Skeletal muscle tissue (tissue), 4 donors: Measurements from ENCODE around the gene SLC35A1. TPM values are rescaled to one million over a fixed set of nuclear protein-coding genes. Genes with fewer than 3 reads are reported as not detected.

Experiments used
- H3K27ac ChIP-seq: one replicate; pipeline ENCODE4 v1.7.0; 2013; ENCODE audit warnings: mild to moderate bottlenecking, low read depth, low read length, inconsistent platforms
- H3K27me3 ChIP-seq, 3 donors: one replicate each; pipeline ENCODE4 v1.7.0; 2013; ENCODE audit warnings: low read length in 3 of 3; ENCODE audit not compliant: control insufficient read depth in 3 of 3, insufficient read depth in 3 of 3
- H3K36me3 ChIP-seq, 3 donors: one replicate each; pipeline ENCODE4 v1.7.0; 2013; ENCODE audit warnings: low read length in 3 of 3; ENCODE audit not compliant: control insufficient read depth in 3 of 3, insufficient read depth in 3 of 3
- H3K4me1 ChIP-seq, 3 donors: one replicate each; pipeline ENCODE4 v1.7.0; 2013; ENCODE audit warnings: low read length in 3 of 3, mild to moderate bottlenecking in 3 of 3; ENCODE audit not compliant: control insufficient read depth in 3 of 3, insufficient read depth in 3 of 3
- H3K4me3 ChIP-seq, 3 donors: one replicate each; pipeline ENCODE4 v1.7.0; 2013; ENCODE audit warnings: low read length in 3 of 3
- H3K9ac ChIP-seq, 3 donors: one replicate each; pipeline ENCODE4 v1.7.0; 2013; ENCODE audit warnings: low read length in 3 of 3, mild to moderate bottlenecking in 3 of 3, moderate library complexity in 2 of 3, low read depth in 1 of 3
- H3K9me3 ChIP-seq, 3 donors: one replicate each; pipeline ENCODE4 v1.7.0; 2013; ENCODE audit warnings: low read length in 3 of 3; ENCODE audit not compliant: control insufficient read depth in 3 of 3
- total RNA-seq: library from RNA; depleted of rRNA; stranded (reverse); fragments of >200 nt; gene quantifications from one replicate; pipeline ENCODE4 v1.2.3, GENCODE V29; 2014
- donor health status: Osteomylitis.

The SLC35A1 gene
- total RNA-seq, 1 donor from 2014 or later = 12.5 TPM

- Histone ChIP-seq H3K4me1 (no peaks in the 10 kb centered on the region), H3K27ac (no peak overlapping the region), H3K27me3 (no peaks in the 10 kb centered on the region), H3K9ac (no peak overlapping the region), H3K9me3 (no peaks in the 10 kb centered on the region), H3K4me3 (no peak overlapping the region), H3K36me3 (peaks cover 25 to 49% (median 47%) of the 10 kb centered on the region in 3 donors)
Measured at GRCh38 chr6:87518453-87518852, 45.7 kb downstream of the SLC35A1 start.

- H3K9ac ChIP-seq = no peak overlapping the region
Measured at GRCh38 chr6:87522686-87523085, 49.9 kb downstream of the SLC35A1 start.

GRCh38 chr6:87529221-87529620 is 56.4 kb downstream of the SLC35A1 start:
- H3K4me1 ChIP-seq = no peaks in the 10 kb centered on the region
- no peak overlapping the region for H3K4me3 ChIP-seq
- no peak overlapping the region for H3K27ac ChIP-seq
- H3K36me3 ChIP-seq = peaks cover 5 to 16% (median 13%) of the 10 kb centered on the region in 3 donors
- H3K9me3 ChIP-seq = no peaks in the 10 kb centered on the region
- H3K27me3 ChIP-seq = no peaks in the 10 kb centered on the region
- H3K9ac ChIP-seq = no peak overlapping the region

More at GRCh38 chr6:87522686-87523085, 49.9 kb downstream of the SLC35A1 start:
- H3K4me3 ChIP-seq = no peak overlapping the region
- H3K36me3 ChIP-seq = peaks cover 11 to 27% (median 26%) of the 10 kb centered on the region in 3 donors
- no peak overlapping the region for H3K27ac ChIP-seq
- H3K4me1 ChIP-seq = no peaks in the 10 kb centered on the region
- no peaks in the 10 kb centered on the region for H3K9me3 ChIP-seq
- H3K27me3 ChIP-seq = no peaks in the 10 kb centered on the region

- Histone ChIP-seq H3K4me3 (no peak overlapping the region), H3K36me3 (peaks cover 5 to 27% (median 14%) of the 10 kb centered on the region in 3 donors), H3K9me3 (no peaks in the 10 kb centered on the region), H3K4me1 (no peaks in the 10 kb centered on the region), H3K9ac (no peak overlapping the region), H3K27me3 (no peaks in the 10 kb centered on the region), H3K27ac (no peak overlapping the region)
Measured at GRCh38 chr6:87534377-87535047, 61.7 kb downstream of the SLC35A1 start.

- Histone ChIP-seq H3K27me3 (no peaks in the 10 kb centered on the region), H3K4me3 (no peak overlapping the region), H3K36me3 (peaks cover 3 to 13% (median 9%) of the 10 kb centered on the region in 3 donors)
Measured at GRCh38 chr6:87538510-87539260, 65.9 kb downstream of the SLC35A1 start.

GRCh38 chr6:87539554-87539953 is 66.8 kb downstream of the SLC35A1 start:
- Histone ChIP-seq H3K4me1 (no peaks in the 10 kb centered on the region), H3K9ac (no peak overlapping the region), H3K9me3 (no peaks in the 10 kb centered on the region), H3K27ac (no peak overlapping the region), H3K4me3 (no peak overlapping the region), H3K27me3 (no peaks in the 10 kb centered on the region), H3K36me3 (peaks cover 3 to 9% (median 7%) of the 10 kb centered on the region in 3 donors)

More at GRCh38 chr6:87538510-87539260, 65.9 kb downstream of the SLC35A1 start:
- H3K9me3 ChIP-seq = no peaks in the 10 kb centered on the region
- H3K4me1 ChIP-seq = no peaks in the 10 kb centered on the region
- H3K9ac ChIP-seq = no peak overlapping the region
- H3K27ac ChIP-seq = no peak overlapping the region

GRCh38 chr6:87540539-87540938 is 67.8 kb downstream of the SLC35A1 start:
- Histone ChIP-seq H3K36me3 (peaks cover 5 to 15% (median 10%) of the 10 kb centered on the region in 3 donors), H3K27me3 (no peaks in the 10 kb centered on the region), H3K9ac (no peak overlapping the region), H3K9me3 (no peaks in the 10 kb centered on the region), H3K4me3 (no peak overlapping the region), H3K27ac (no peak overlapping the region), H3K4me1 (no peaks in the 10 kb centered on the region)

GRCh38 chr6:87541041-87541440 is 68.3 kb downstream of the SLC35A1 start:
- Histone ChIP-seq H3K27me3 (no peaks in the 10 kb centered on the region), H3K9ac (no peak overlapping the region), H3K4me3 (no peak overlapping the region), H3K9me3 (no peaks in the 10 kb centered on the region), H3K27ac (no peak overlapping the region), H3K4me1 (no peaks in the 10 kb centered on the region), H3K36me3 (peaks cover 5 to 17% (median 10%) of the 10 kb centered on the region in 3 donors)

GRCh38 chr6:87541744-87542143 is 69.0 kb downstream of the SLC35A1 start:
- no peaks in the 10 kb centered on the region for H3K4me1 ChIP-seq
- no peaks in the 10 kb centered on the region for H3K27me3 ChIP-seq
- no peak overlapping the region for H3K4me3 ChIP-seq
- no peak overlapping the region for H3K9ac ChIP-seq
- H3K27ac ChIP-seq = no peak overlapping the region
- no peaks in the 10 kb centered on the region for H3K9me3 ChIP-seq
- H3K36me3 ChIP-seq = peaks cover 5 to 20% (median 10%) of the 10 kb centered on the region in 3 donors
